ENCODE results near the gene HACL1.

HACL1 gene

GRCh38 chr3:15578289-15578867 lies 23.0 kb downstream of the HACL1 start:
- H3K36me3 ChIP-seq (ENCODE audit: control insufficient read depth in 2 of 2, insufficient read depth in 1 of 2, low read length in 2 of 2) = peaks cover 32 to 45% of the 10 kb centered on the region in 2 experiments
- no peak overlapping the region for H3K4me3 ChIP-seq (ENCODE audit: low read depth, low read length)
- no peaks in the 10 kb centered on the region for H3K9me3 ChIP-seq (ENCODE audit: control insufficient read depth, insufficient read depth, low read depth, low read length)
- TF ChIP-seq ZNF670 (tag by site-specific recombination; IDR thresholded peaks at IDR 0.05; ENCODE audit: low read depth) (no peak), ZNF175 (tag by site-specific recombination; IDR thresholded peaks at IDR 0.05) (no peak), ZNF274 (IDR thresholded peaks at IDR 0.05; ENCODE audit: low read length) (no peak), ZNF274 (tag by site-specific recombination; IDR thresholded peaks at IDR 0.05; ENCODE audit: borderline replicate concordance) (no peak), PRDM2 (tag by site-specific recombination; IDR thresholded peaks at IDR 0.05; ENCODE audit: borderline replicate concordance) (no peak), ZBTB44 (tag by site-specific recombination; IDR thresholded peaks at IDR 0.05) (no peak), TSHZ1 (tag by site-specific recombination; IDR thresholded peaks at IDR 0.05; ENCODE audit: borderline replicate concordance) (no peak), ZNF138 (tag by site-specific recombination; IDR thresholded peaks at IDR 0.05; ENCODE audit: borderline replicate concordance) (no peak), ZNF16 (tag by site-specific recombination; IDR thresholded peaks at IDR 0.05; ENCODE audit: low read depth) (no peak), ZNF549 (tag by site-specific recombination; IDR thresholded peaks at IDR 0.05) (no peak), ZNF639 (tag by site-specific recombination; IDR thresholded peaks at IDR 0.05) (no peak)
- H3K27ac ChIP-seq (ENCODE audit: extremely low read depth, low read depth, low read length) = no peak overlapping the region
- ChIA-PET CTCF (interaction anchor here (0.6 kb wide), 1 partner anchor 165 kb away, joined by 3 read pairs; no protein-coding TSS in a partner anchor), POLR2A (no interaction called here)
- no peaks in the 10 kb centered on the region for H3K4me1 ChIP-seq (ENCODE audit: control insufficient read depth, insufficient read depth, low read length)

- CTCF ChIA-PET = no interaction called here
- no peak overlapping the region for H3K27ac ChIP-seq (ENCODE audit: extremely low read depth, low read depth, low read length)
- H3K4me1 ChIP-seq (ENCODE audit: control insufficient read depth, insufficient read depth, low read length) = no peaks in the 10 kb centered on the region
- POLR2A ChIA-PET = no interaction called here
- H3K9me3 ChIP-seq (ENCODE audit: control insufficient read depth, insufficient read depth, low read depth, low read length) = no peaks in the 10 kb centered on the region
- no peak overlapping the region for H3K4me3 ChIP-seq (ENCODE audit: low read depth, low read length)
- peaks cover 35 to 41% of the 10 kb centered on the region in 2 experiments for H3K36me3 ChIP-seq (ENCODE audit: control insufficient read depth in 2 of 2, insufficient read depth in 1 of 2, low read length in 2 of 2)
- TF ChIP-seq ZXDB (tag by site-specific recombination; IDR thresholded peaks at IDR 0.05) (no peak), ZBTB7A (tag by site-specific recombination; IDR thresholded peaks at IDR 0.05; ENCODE audit: low read depth) (no peak), PRDM4 (tag by site-specific recombination; IDR thresholded peaks at IDR 0.05) (no peak), ZNF555 (tag by site-specific recombination; conservative IDR thresholded peaks at IDR 0.05) (no peak), ZNF530 (tag by site-specific recombination; IDR thresholded peaks at IDR 0.05; ENCODE audit: low read depth) (no peak), ZNF544 (tag by site-specific recombination; IDR thresholded peaks at IDR 0.05) (no peak)
Measured at GRCh38 chr3:15576475-15576874, 24.9 kb downstream of the HACL1 start.

All from HEK293 (cell line).